Spleen (tissue), 11 donors: ENCODE data around the gene SSBP3. TPM values are rescaled to one million over a fixed set of nuclear protein-coding genes. Genes with fewer than 3 reads are reported as not detected.

ENCODE experiments used
- DNase-seq: peaks from one replicate; pipeline ENCODE4 v3.0.0-alpha.2; 2020
- H3K27ac ChIP-seq, 8 donors: fragments of 200-600 bp; sonication (generic) in 7 of 8; 1 replicate in 4 of 8; 2 replicates in 4 of 8; pipeline versions ENCODE4 v1.5.0 to v1.8.0; 2016 to 2021; ENCODE audit warnings: inconsistent platforms in 4 of 8, mild to moderate bottlenecking in 4 of 8, moderate library complexity in 1 of 8
- H3K27me3 ChIP-seq, 7 donors: fragments of 200-600 bp; sonication (generic) in 6 of 7; replicated peaks in 1 of 7; 1 replicate in 4 of 7; 2 replicates in 3 of 7; pipeline versions ENCODE4 v1.5.0 to v1.8.0; 2016 to 2021; ENCODE audit warnings: inconsistent platforms in 3 of 7, mild to moderate bottlenecking in 1 of 7
- H3K36me3 ChIP-seq, 6 donors: fragments of 200-600 bp; sonication (generic) in 5 of 6; 1 replicate in 4 of 6; 2 replicates in 2 of 6; pipeline versions ENCODE4 v1.5.0 to v1.8.0; 2016 to 2021; ENCODE audit warnings: inconsistent platforms in 2 of 6
- H3K4me1 ChIP-seq, 6 donors: fragments of 200-600 bp; sonication (generic) in 5 of 6; 1 replicate in 3 of 6; 2 replicates in 3 of 6; pipeline versions ENCODE4 v1.5.0 to v1.8.0; 2016 to 2021; ENCODE audit warnings: inconsistent platforms in 3 of 6
- H3K4me3 ChIP-seq, 8 donors: fragments of 200-600 bp; sonication (generic) in 7 of 8; 1 replicate in 4 of 8; 2 replicates in 4 of 8; pipeline versions ENCODE4 v1.5.0 to v1.8.0; 2016 to 2021; ENCODE audit warnings: inconsistent platforms in 4 of 8, mild to moderate bottlenecking in 4 of 8, moderate library complexity in 2 of 8
- H3K9me3 ChIP-seq, 8 donors: fragments of 200-600 bp; sonication (generic) in 7 of 8; 1 replicate in 4 of 8; 2 replicates in 4 of 8; pipeline versions ENCODE4 v1.5.0 to v1.8.0; 2016 to 2021; ENCODE audit warnings: inconsistent platforms in 4 of 8
- CTCF ChIP-seq, 11 experiments: fragments of 200-600 bp in 7 of 11; fragments of 450-650 bp in 4 of 11; sonication (generic) in 4 of 11; IDR thresholded peaks in 8 of 11; conservative IDR thresholded peaks in 3 of 11; 1 replicate in 7 of 11; 2 replicates in 4 of 11; pipeline versions ENCODE4 v1.4.0 to v1.8.0; 2016 to 2021; ENCODE audit warnings: antibody characterized with exemption in 11 of 11, inconsistent platforms in 4 of 11, mild to moderate bottlenecking in 1 of 11
- POLR2A ChIP-seq, 3 donors: fragments of 450-650 bp; IDR thresholded peaks; one replicate each; pipeline ENCODE4 v1.5.1; 2017; ENCODE audit warnings: antibody characterized with exemption in 3 of 3, mild to moderate bottlenecking in 1 of 3
- POLR2AphosphoS5 ChIP-seq, 3 donors: sonication (generic); formaldehyde crosslinking; IDR thresholded peaks; one replicate each; pipeline ENCODE4 v1.5.1; 2017; ENCODE audit warnings: antibody characterized with exemption in 3 of 3
- WGBS, 5 donors: extraction: QIAGEN DNeasy Blood & Tissue Kit in 3 of 5; methylation state at CpG; one replicate each; pipeline versions ENCODE4 v1.1.5 to v1.1.7; 2013 to 2018; 5-methylcytosine and 5-hydroxymethylcytosine counted together
- intact Hi-C: fragments of 100-400 bp; cut with DNase I; formaldehyde crosslinking; loops from one replicate; pipeline ENCODE4 v1.15.0; 2023; ENCODE audit warnings: low total_unique reads
- polyA plus RNA-seq, 3 donors: library from polyadenylated mRNA; stranded (reverse); fragments of 200-250 nt; gene quantifications; one replicate each; pipeline ENCODE4 v1.2.1, GENCODE V29; 2013
- total RNA-seq, 7 donors: library from RNA; depleted of rRNA in 3 of 7; stranded (reverse); fragments of >200 nt in 3 of 7; fragmentation: NEBNext Ultra II Directional in 4 of 7; extraction: Animal tissue kit (Norgen Biotek cat#: 25700) in 4 of 7; gene quantifications; one replicate each; pipeline versions ENCODE4 v1.1.0 to v1.2.1, GENCODE V29; 2016 to 2021
- donor health status: healthy with polysubstance abuse.
- donor health status: DM: no; HTN: no; CAD: no; lungs with moderate emphysema.
- donor health status: DM: no; HTN: no; CAD: no.
- donor health status: Bipolar disorder and iron deficiency.
- donor health status: healthy.
- donor health status: DM: no; HTN: no; CAD: no.
- donor health status: DM: yes; HTN: yes; CAD: no.

The SSBP3 gene
- total and polyA plus RNA-seq, 10 donors, result 14.4 to 73.5 (median 26.3) TPM

DNA sequence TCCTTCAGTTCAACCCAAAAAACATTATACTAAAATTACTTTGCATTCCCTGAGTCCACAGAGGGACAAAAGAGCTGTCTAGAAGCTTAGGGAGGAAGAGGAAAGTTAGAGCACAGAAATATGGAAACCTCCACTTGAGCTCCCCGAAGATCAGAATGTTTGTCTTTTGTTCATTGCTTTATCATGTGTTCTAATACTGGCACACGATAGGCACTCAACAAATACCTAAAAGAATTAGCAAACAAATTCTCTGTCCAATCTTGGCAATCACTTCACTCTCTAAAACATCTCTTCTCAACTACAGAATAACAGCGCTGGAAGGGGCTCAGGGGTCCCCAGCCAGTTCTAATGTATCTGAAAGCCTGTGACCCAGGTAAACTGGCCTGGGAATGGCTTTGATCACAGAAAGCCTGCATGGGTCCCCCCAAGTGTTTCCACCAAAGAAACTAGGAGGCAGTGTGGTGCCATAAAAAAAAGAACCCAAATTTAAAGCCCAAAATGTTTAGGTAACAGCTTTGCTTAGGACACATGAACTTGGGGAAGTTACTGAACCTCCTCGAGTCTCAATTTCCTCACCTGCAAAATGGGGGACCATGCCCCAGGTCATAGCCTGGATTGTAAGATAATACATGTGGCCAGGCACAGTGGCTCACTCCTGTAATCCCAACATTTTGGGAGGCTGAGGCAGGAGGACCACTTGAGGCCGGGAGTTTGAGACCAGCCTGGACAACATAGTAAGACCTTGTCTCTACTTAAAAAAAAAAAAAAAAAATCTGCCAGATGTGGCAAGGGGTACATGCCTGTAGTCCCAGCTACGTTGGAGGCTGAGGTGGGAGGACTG is 45.8 kb downstream of the SSBP3 start:
- peaks cover 19 to 81% (median 47%) of the 10 kb centered on the region in 6 donors for H3K4me1 ChIP-seq
- 75 to 83% (median 76%) methylated on average over 6 of the region's 6 CpGs for WGBS, 5 donors
- peak in 1 of 11 experiments; percentile 20 for TF ChIP-seq CTCF (IDR thresholded peaks at IDR 0.05 in 8 of 11, conservative IDR thresholded peaks at IDR 0.05 in 3 of 11)
- TF ChIP-seq POLR2A (IDR thresholded peaks at IDR 0.05), result no peak
- H3K4me3 ChIP-seq, result no peak overlapping the region
- no peaks in the 10 kb centered on the region for H3K9me3 ChIP-seq
- no peak overlapping the region for H3K27ac ChIP-seq
- DNase-seq, result no peak
- no peaks in the 10 kb centered on the region for H3K27me3 ChIP-seq
- peaks cover 0 to 7% (median 0%) of the 10 kb centered on the region in 6 donors for H3K36me3 ChIP-seq
- intact Hi-C loops, result no loop called here

DNA sequence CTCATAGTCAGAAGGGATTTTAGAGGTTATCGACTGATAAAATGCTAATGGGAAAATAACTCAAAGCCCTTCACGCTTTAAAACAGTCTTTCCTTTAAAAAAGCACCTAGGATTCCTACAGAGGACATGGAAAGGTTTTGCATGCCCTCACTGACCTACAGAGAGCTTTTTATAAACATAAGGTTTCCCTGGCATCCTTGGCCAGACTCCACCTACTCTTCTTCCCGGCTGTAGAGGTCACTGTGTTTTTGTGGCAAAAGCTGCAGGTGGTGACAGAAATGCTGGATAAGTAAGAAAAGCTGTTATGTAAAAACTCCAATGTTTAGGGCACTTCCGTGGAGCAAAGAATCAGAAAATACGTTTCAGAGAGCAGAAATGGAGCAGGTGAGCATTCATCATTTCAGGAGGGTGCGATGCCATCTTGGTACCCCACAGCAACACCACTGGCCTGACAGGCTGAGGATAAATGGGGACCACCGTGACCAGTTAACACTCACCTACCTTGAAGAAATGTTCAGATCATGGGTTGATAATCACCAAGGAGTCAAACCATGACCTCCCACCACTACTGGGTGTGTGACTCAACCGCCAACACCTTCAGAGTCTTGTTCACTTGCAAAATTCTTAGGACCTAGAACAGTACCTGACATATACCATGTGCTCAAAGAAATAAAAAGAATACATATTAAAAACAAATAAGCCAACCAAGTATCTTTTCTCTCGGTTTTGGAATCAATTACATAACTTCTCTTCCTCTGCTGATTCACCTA is 46.6 kb downstream of the SSBP3 start:
- DNase-seq, result no peak
- Histone ChIP-seq H3K27ac (no peak overlapping the region), H3K4me1 (peaks cover 23 to 90% (median 51%) of the 10 kb centered on the region in 6 donors), H3K4me3 (no peak overlapping the region), H3K9me3 (no peaks in the 10 kb centered on the region), H3K27me3 (no peaks in the 10 kb centered on the region), H3K36me3 (peaks cover 0 to 7% (median 0%) of the 10 kb centered on the region in 6 donors)
- intact Hi-C loops, result no loop called here
- 75 to 79% (median 76%) methylated on average over 9 of the region's 9 CpGs for WGBS, 5 donors
- TF ChIP-seq POLR2A (IDR thresholded peaks at IDR 0.05), result no peak
- TF ChIP-seq CTCF (IDR thresholded peaks at IDR 0.05 in 8 of 11, conservative IDR thresholded peaks at IDR 0.05 in 3 of 11), result no peak
- TF ChIP-seq POLR2AphosphoS5 (IDR thresholded peaks at IDR 0.05), result no peak

DNA sequence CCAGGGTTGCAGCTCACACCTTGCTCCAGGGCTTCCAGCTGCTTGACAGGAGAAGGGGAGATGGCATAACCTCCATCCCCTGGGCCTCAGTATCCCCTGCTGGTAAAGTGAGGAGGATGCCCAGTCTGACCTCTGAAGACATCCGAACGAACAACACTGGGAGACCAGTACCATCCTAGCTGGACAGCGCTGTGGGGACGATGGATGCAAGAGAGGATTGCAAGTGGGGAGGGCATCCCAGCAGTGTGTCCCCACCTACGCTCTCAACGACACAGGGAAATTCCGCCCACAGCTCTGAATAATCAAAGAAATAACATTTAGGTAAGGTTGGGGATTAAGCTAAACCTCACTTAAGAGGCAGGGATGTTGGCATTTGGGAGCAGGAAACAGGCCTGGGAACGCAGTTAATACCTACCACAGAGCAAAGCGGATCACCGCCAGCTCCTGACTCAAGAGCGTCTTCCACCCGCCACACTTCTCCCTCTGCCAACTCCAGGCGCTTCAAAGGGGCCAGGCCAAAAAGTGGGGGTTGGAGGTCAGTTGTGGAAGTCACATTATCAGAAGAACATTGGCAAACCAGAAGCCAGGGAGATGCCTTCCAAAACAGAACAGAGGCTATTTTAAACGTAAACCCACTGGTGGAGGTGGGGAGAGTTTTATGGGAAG is 47.6 kb downstream of the SSBP3 start:
- intact Hi-C loops, result no loop called here
- TF ChIP-seq POLR2AphosphoS5 (IDR thresholded peaks at IDR 0.05), result no peak
- TF ChIP-seq POLR2A (IDR thresholded peaks at IDR 0.05), result no peak
- no peak for TF ChIP-seq CTCF (IDR thresholded peaks at IDR 0.05 in 8 of 11, conservative IDR thresholded peaks at IDR 0.05 in 3 of 11)
- H3K27me3 ChIP-seq, result no peaks in the 10 kb centered on the region
- WGBS, 5 donors, result 84 to 91% (median 86%) methylated on average over 14 of the region's 14 CpGs
- no peak overlapping the region for H3K27ac ChIP-seq
- no peak for DNase-seq
- peaks cover 23 to 95% (median 56%) of the 10 kb centered on the region in 6 donors for H3K4me1 ChIP-seq
- peaks cover 0 to 7% (median 0%) of the 10 kb centered on the region in 6 donors for H3K36me3 ChIP-seq
- no peaks in the 10 kb centered on the region for H3K9me3 ChIP-seq
- H3K4me3 ChIP-seq, result no peak overlapping the region
